Dedifferentiated amniotic fluid mesenchymal stem cell (primary cell): ENCODE results near the gene AKR1C2.
A peak's percentile ranks its signal among the peaks of the same experiment; 100 is the strongest.
"Not testable (repeated sequence)": the region's sequence is repeated elsewhere in the genome, so short reads cannot be mapped to it uniquely, and the experiment has no call there.

Experiments
- DNase-seq: peaks from one replicate; pipeline ENCODE4 v3.0.0-alpha.2; 2016; ENCODE audit errors: extremely low spot score

AKR1C2 gene

DNA sequence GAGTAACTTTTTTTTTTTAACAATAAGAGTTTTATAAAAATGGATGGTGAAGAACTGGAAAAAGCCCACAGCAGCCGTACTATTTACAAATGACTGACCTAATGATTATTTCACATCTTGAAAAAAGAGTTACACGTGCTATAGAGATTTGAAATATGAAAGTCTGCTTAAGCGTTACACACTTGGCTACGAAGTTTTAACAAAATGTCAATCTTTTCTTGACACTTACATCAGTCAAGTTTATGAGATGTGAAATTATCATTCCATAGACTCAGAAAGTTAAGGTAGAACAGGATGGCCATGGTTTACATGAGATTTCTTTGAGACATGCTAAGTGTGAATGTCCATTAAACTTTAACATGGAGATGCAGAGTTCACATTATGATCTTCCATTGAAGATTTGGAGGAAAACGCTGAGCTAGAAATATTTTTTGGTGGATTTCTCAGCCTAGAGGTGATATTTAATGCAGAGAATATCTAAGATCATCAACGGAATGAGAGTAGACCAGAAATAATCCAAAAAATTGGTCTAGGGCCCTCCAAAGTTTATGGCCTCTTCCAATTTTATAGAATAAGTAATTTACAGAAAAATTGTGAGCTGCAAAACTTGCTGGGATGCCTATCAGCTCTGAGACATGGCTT is 15.5 kb downstream of the AKR1C2 start:
- DNase-seq = not testable (repeated sequence)

DNA sequence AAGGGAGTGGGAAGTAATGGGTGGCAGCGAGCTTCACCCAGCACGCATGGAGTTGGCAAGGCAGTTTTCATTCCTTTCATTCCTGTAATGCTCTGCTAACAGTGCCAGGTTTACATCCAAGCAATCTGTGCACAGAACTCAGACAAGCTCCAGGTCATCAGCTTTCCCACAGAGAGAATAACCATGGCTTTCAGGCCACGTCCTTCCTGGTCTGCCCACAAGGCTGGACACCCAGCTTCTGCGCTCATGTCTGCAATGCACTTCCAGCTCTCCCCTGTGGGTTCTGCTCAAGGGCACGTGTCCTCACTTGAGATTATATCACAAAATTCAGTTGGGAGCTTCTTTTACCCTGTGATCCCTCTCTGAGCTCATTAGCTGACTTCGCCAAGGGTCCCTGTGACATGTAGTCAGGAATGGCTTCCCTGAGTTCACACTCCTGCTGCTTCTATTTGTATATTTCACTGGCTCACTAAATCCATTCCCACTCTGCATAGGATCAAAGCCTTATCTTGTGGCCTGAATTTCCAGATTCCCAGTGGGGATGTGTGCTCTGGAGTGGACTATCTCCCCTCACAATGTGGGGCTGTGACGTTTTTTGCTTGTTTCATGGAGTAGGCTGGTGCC is 18.6 kb downstream of the AKR1C2 start:
- DNase-seq = peak; percentile 49

GRCh38 chr10:4984223-4984622 is 19.4 kb downstream of the AKR1C2 start:
- no peak for DNase-seq

GRCh38 chr10:4983615-4984216 is 19.9 kb downstream of the AKR1C2 start:
- no peak for DNase-seq

DNA sequence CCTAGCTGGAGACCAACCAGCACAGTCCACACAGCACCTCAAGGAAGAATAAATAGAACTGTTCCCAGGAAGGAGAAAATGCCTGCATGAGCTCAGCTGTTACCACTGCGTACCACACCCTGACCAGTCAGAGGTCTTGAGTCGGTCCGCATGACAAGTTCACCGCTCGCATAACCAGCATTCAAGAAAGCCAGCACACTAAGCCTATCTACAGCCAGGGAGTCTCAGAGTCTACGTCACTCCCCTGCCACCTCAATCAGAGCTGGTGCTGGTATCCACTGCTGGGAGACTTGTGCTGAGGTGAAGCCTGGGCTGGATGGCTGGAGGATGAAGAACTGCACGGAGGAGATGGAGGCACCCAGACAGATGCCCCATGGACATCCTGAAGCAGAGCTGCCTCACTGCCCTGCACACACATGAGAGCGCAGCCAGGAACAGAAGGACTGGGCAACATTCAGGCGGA is 20.9 kb downstream of the AKR1C2 start:
- DNase-seq = no peak

DNA sequence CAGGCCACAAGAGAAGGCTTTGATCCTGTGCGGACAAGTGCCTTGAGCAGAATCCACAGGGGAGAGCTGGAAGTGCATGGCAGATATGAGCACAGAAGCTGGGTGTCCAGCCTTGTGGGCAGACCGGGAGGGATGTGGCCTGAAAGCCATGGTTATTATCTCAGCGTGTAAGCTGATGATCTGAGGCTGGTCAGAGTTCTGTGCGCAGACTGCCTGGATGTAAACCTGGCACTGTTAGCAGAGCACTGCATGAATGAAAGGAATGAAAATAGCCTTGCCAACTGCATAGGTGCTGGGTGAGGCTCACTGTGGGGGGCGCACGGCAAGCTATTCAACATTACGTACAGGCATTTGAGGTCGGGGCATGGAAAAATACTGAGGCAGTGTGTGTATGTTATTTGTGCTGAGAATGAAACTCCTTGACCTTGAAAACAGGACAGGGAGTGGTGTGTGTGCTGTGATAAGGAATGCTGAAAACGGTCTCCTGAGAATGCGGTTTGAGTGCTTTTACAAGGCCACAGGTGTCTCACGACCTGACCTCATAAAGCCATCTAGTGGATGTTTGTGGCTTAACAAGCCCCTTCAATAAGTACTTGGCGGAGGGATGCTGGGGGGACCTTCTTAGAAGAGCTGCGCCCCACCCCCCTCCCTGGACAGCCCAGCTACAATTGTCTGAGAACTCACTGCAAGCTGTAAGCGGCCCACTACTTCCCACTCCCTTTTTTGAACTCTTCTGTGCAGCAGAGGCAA is 21.8 kb downstream of the AKR1C2 start:
- DNase-seq = no peak

DNA sequence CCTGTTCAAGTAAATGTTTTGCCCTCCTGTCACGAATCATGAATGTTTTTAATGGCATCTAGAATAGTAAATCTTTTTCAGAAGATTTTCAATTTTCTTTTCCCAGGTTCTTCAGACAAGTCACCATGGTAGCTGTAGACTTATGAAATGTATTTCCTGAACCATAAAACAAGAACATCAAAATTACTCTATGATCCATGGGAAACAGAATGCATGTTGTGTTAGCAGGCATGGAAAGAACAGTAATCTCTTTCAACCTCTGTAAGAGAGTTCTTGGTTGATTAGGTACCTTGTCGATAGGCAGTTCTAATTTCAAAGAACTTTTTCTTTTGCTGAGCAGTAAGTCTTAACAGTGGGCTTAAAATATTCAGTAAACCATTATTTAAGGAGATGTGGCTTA is 22.9 kb downstream of the AKR1C2 start:
- no peak for DNase-seq

- DNase-seq = no peak
Observed at GRCh38 chr10:4978870-4979269, 24.8 kb downstream of the AKR1C2 start.

- no peak for DNase-seq
Observed at GRCh38 chr10:4977025-4977424, 26.6 kb downstream of the AKR1C2 start.

GRCh38 chr10:4974400-4974799 is 29.3 kb downstream of the AKR1C2 start:
- not testable (repeated sequence) for DNase-seq

DNA sequence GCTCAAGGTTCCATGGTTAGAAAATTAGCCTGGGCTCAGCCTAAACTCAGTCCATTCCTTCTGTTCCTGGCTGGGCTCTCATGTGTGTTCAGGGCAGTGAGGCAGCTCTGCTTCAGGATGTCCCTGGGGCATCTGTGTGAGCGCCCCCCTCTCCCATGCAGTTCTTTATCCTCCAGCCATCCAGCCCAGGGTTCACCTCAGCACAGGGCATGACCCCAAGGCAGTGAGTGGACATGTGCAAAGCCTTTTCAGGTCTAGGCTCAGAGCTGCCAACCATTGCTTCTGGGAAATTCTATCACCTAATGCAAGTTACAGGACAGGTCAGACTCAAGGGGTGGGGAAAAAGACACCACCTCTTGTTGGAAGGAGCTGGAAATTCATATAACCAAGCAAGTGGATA is 30.4 kb downstream of the AKR1C2 start:
- not testable (repeated sequence) for DNase-seq

GRCh38 chr10:4972369-4973142 is 31.1 kb downstream of the AKR1C2 start:
- not testable (repeated sequence) for DNase-seq

- DNase-seq = not testable (repeated sequence)
Observed at GRCh38 chr10:4970362-4970761, 33.3 kb downstream of the AKR1C2 start.

GRCh38 chr10:4969289-4969688 is 34.4 kb downstream of the AKR1C2 start:
- not testable (repeated sequence) for DNase-seq

- DNase-seq = not testable (repeated sequence)
Observed at GRCh38 chr10:4967189-4967588, 36.5 kb downstream of the AKR1C2 start.

GRCh38 chr10:4965763-4966162 is 37.9 kb downstream of the AKR1C2 start:
- DNase-seq = not testable (repeated sequence)

DNA sequence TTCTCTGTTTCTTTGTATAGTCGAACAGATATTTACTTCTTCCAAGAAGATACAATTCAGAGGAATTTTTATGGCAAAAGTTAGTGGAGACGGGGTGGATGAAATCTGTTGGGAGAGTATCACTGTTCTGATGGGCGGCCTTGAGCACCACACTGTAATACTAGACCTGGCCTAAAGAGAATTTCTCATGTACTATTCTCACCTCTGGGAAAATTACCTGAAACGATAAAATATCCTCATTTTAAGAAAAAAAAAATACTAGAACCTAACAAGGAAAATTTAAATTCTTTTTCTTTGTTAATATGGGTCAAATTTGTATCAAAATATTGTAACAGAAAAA is 39.9 kb downstream of the AKR1C2 start:
- not testable (repeated sequence) for DNase-seq

DNA sequence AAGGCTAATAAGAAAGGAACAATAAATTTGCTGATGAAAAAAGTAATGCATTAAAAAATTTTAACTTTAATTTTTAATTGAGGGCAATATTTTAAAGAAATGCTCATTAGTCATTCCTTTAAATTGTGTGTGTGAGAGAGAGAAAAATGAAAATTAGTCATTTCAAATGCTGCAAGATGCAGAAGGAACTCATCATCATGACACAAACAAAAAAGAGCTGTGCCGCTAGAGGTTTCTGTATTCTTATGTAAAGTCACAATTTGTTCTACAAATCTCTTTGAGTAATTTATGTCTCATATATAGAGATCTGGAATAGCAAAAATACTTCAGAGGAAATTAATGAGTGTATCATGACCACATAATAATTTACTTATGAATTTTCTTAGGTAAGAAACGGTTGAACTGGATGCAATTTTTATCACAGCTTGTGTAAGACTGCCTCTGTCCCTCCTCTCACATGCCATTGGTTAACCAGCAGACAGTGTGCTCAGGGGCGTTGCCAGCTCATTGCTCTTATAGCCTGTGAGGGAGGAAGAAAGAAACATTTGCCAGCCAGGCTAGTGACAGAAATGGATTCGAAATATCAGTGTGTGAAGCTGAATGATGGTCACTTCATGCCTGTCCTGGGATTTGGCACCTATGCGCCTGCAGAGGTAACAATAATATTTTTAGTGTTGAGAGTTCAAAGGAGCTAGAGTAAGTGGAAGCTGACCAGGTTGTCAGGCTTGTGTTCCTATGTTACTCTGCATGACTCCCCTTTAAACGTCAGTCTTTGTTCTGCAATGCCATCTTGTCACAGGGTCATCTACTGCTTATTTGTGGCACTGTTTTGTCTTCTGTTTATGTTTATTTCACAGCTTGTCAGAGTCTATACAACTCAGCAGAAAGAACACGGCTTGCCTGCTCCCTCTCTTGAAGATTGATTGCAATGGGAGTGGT is 40.5 kb downstream of the AKR1C2 start, which contains the start of gene AKR1C1:
Gene AKR1C1, plus strand, starts transcription at position 540 of the 939 bp plus-strand sequence. Its CDS starts 30 bp downstream, at position 570.
- not testable (repeated sequence) for DNase-seq

DNA sequence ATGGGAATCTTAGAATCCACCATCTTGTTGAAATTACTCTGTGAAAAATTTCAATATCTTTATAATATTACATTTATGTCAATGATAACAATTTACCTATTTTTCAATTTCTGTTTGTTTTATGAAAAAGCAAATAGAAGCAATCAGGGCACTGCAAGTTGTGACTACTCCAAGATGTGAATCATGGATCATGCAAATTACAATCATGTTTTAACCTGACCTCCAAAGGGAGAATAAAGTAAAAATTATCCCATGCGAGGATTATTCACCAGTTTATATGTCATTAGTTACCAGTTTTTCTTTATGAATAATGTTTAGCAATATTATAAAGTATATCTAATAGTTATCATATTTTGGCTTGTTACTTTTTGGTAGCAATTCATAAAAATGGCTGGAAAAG is 41.3 kb downstream of the AKR1C2 start:
- not testable (repeated sequence) for DNase-seq

GRCh38 chr10:4961558-4961957 is 42.1 kb downstream of the AKR1C2 start:
- not testable (repeated sequence) for DNase-seq
